SJCRH30 (cell line): Measurements from ENCODE around the gene RFX7. TPM values are rescaled to one million over a fixed set of nuclear protein-coding genes. Genes with fewer than 3 reads are reported as not detected.

Source experiments
- DNase-seq, 2 experiments: peaks; one replicate each; pipeline ENCODE4 v3.0.0-alpha.2; 2015 to 2020
- H3K27ac ChIP-seq: fragments of 250-450 bp; sonication (Bioruptor Pico); 2 replicates; pipeline ENCODE4 v1.5.1; 2020; ENCODE audit warnings: mild to moderate bottlenecking, moderate library complexity
- H3K27me3 ChIP-seq: fragments of 250-450 bp; sonication (Bioruptor Pico); 2 replicates; pipeline ENCODE4 v1.5.1; 2020; ENCODE audit warnings: mild to moderate bottlenecking, moderate library complexity
- H3K36me3 ChIP-seq: fragments of 250-450 bp; sonication (Bioruptor Pico); 2 replicates; pipeline ENCODE4 v1.5.1; 2020; ENCODE audit warnings: mild to moderate bottlenecking, moderate library complexity
- H3K4me1 ChIP-seq: fragments of 250-450 bp; sonication (Bioruptor Pico); 2 replicates; pipeline ENCODE4 v1.5.1; 2020; ENCODE audit warnings: mild to moderate bottlenecking, moderate library complexity
- H3K4me3 ChIP-seq: fragments of 250-450 bp; sonication (Bioruptor Pico); 2 replicates; pipeline ENCODE4 v1.5.1; 2020; ENCODE audit warnings: mild to moderate bottlenecking, moderate library complexity
- H3K9me3 ChIP-seq: fragments of 250-450 bp; sonication (Bioruptor Pico); replicated peaks from 2 replicates; pipeline ENCODE4 v1.5.1; 2020; ENCODE audit warnings: mild to moderate bottlenecking, moderate library complexity
- total RNA-seq: library from RNA; depleted of rRNA; stranded (reverse); fragments of >200 nt; shearing (Covaris generic); gene quantifications from 2 replicates; pipeline ENCODE4 v1.2.3, GENCODE V29; 2014

The RFX7 gene
- total RNA-seq, 1 experiment from 2014 or later: 15.3 TPM

DNA sequence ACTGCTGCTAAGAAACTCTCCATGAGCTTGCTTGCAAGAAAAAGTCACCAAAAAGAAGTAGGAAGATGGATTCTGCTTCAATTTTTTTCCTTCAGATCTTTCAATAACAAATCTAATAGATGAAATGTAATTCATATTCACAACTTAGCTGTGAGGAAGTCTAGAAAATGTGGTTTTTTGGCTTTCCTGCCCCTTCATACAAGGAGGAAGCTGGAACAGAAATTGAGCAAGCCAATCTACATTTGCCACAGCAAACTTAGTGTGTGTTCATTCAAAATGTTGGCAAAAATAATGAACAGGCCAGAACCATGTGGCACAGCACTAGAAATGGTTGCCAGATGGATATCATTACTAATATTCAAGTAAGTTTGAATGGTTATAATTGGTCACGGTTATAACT lies 157.1 kb downstream of the RFX7 start:
- H3K27me3 ChIP-seq: no peaks in the 10 kb centered on the region
- H3K4me1 ChIP-seq: no peaks in the 10 kb centered on the region
- no peak for DNase-seq
- H3K27ac ChIP-seq: no peak overlapping the region
- peaks cover 5% of the 10 kb centered on the region; the same call in 1 of the 2 replicates for H3K36me3 ChIP-seq
- no peaks in the 10 kb centered on the region for H3K9me3 ChIP-seq
- H3K4me3 ChIP-seq: no peak overlapping the region

DNA sequence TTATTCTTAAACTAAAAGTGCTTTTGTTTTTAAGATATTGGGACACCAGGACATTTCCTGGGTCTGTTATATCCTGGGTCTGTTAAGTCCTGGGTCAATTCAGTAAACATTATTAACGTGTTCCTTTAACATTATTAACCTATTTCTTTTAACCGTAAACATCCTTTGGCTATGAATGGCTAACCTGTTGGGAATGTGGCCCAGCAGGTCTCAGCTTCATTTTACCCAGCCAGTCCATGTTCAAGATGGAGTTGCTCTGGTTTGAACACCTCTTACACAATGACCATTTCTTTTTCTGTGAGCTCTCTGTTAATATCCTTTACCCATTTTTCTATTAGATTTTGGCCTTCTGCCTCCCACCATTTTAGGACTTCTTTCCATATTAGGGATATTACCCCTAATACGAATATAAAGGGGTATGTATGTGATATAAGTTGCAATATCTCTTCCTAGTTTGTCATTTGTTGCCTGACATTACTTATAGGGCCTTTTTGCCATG lies 161.4 kb downstream of the RFX7 start:
- H3K27me3 ChIP-seq: no peaks in the 10 kb centered on the region
- H3K4me1 ChIP-seq: no peaks in the 10 kb centered on the region
- no peaks in the 10 kb centered on the region for H3K9me3 ChIP-seq
- no peak for DNase-seq
- H3K36me3 ChIP-seq: no peaks in the 10 kb centered on the region
- no peak overlapping the region for H3K4me3 ChIP-seq
- no peak overlapping the region for H3K27ac ChIP-seq

DNA sequence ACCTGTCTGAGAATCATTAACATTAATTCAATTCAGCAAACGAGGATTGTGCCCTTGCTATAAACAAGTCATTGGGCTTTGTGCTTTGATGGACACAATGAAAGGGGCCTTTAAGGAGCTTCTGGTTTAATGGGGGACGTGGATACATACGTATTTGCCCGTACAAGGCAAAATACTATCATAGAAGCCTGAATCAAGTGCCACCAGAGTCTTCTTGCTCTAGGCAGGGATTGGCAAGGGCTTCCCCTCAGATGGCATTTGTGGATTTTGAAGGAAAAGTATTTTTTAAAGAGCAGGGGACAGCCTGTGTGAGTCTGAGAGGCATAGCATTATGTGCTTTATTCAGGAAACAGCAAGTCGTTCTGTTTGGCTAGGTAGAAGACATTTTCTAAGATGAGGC lies 166.6 kb downstream of the RFX7 start:
- Histone ChIP-seq H3K27ac (no peak overlapping the region), H3K9me3 (no peaks in the 10 kb centered on the region), H3K36me3 (no peaks in the 10 kb centered on the region), H3K4me1 (no peaks in the 10 kb centered on the region), H3K4me3 (no peak overlapping the region), H3K27me3 (no peaks in the 10 kb centered on the region)
- no peak for DNase-seq

DNA sequence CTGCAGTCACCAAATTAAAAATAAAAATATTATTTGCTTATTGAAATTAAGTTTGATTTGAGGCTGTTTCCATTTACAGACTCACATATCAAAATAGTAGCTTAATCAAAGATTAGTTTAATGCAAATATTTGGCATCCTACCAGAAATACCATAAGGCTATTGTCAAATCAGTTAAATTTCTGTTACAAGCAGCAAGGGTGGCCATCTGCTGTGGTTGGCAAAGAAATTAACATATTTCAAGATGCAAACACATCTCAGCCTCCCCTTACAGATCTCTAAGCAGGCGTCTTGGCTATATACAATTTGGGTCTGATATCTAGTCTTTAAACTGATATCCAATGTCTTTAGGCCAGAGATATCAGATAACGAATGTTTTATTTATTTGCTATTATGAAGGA lies 167.0 kb downstream of the RFX7 start:
- H3K4me1 ChIP-seq: no peaks in the 10 kb centered on the region
- H3K4me3 ChIP-seq: no peak overlapping the region
- no peak overlapping the region for H3K27ac ChIP-seq

DNA sequence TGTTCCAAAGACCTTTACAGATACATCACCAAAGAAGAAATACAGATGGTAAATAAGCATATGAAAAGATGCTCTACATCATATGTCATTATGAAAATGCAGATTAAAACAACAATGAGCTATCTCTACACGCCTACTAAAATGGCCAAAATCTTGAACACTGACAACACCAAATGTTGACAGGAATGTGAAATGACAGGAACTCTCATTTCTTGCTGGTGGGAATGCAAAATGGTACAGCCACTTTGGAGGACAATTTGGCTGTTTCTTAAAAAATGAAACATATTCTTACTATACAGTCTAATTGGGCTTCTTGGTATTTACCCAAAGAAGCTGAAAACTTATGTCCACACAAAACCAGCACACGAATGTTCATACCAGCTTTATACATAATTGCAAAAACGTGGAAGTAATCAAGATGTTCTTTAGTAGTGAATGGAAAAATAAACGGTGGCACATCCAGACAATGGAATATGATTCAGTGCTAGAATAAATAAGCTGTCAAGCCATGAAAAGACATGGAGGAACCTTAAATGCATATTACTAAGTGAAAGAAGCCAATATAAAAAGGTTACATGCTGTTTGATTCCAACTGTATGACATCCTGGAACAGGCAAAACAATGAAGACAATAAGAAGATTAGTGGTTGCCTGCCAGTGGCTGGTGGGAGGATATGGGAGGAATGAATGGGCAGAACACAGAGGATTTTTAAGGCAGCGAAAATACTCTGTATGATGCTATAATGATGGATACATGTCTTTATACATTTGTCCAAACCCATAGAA lies 169.0 kb downstream of the RFX7 start:
- no peaks in the 10 kb centered on the region for H3K9me3 ChIP-seq
- H3K27me3 ChIP-seq: no peaks in the 10 kb centered on the region
- H3K4me3 ChIP-seq: no peak overlapping the region
- DNase-seq: no peak
- H3K4me1 ChIP-seq: no peaks in the 10 kb centered on the region
- H3K27ac ChIP-seq: no peak overlapping the region
- no peaks in the 10 kb centered on the region for H3K36me3 ChIP-seq

More for the DNA sequence above, 167.0 kb downstream of the RFX7 start:
- no peaks in the 10 kb centered on the region for H3K27me3 ChIP-seq
- no peak for DNase-seq
- H3K36me3 ChIP-seq: no peaks in the 10 kb centered on the region
- H3K9me3 ChIP-seq: no peaks in the 10 kb centered on the region

DNA sequence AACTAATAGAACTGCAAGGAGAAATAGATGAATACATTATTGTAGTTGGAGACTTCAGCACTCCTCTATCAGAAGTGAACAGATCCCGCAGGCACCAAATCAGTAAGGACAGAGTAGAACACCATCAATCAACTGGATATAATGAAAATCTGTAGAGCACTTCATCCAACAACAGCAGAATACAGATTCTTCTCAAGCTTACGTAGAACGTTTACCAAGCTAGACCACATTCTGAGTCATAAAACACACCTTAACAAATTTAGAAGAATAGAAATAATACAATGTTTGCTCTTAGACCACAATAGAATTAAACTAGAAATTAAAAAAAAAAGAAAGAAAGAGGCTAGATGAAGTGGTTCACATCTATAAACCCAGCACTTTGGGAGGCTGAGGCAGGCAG lies 179.5 kb downstream of the RFX7 start:
- H3K27ac ChIP-seq: no peak overlapping the region
- 0 out of 2 replicates have a peak, but pooled peaks cover 4% of the 10 kb centered on the region for H3K9me3 ChIP-seq
- DNase-seq: no peak
- no peak overlapping the region for H3K4me3 ChIP-seq
- H3K36me3 ChIP-seq: no peaks in the 10 kb centered on the region
- H3K4me1 ChIP-seq: no peaks in the 10 kb centered on the region
- H3K27me3 ChIP-seq: no peaks in the 10 kb centered on the region

DNA sequence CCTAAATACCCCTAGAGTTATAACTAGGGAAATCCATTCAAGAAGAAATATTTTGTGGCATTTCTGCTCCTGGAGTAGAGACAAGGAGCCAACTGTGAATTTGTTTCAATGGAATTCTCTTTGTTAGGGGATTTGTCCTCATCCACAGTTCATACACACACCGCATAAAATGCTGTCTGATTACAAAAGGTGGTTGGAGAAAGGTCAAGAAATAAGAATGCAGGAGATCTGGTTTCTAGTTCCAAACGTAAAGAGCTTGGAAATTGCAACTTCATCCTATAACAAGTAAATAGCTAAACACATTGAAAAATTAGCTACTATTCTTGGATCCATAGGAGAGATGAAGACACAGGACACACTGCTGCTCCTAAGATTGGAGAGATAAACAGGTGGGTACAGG lies 184.0 kb downstream of the RFX7 start:
- no peak for DNase-seq
- H3K36me3 ChIP-seq: no peaks in the 10 kb centered on the region
- no peaks in the 10 kb centered on the region for H3K9me3 ChIP-seq
- H3K4me1 ChIP-seq: no peaks in the 10 kb centered on the region
- no peaks in the 10 kb centered on the region for H3K27me3 ChIP-seq
- no peak overlapping the region for H3K27ac ChIP-seq
- H3K4me3 ChIP-seq: no peak overlapping the region

DNA sequence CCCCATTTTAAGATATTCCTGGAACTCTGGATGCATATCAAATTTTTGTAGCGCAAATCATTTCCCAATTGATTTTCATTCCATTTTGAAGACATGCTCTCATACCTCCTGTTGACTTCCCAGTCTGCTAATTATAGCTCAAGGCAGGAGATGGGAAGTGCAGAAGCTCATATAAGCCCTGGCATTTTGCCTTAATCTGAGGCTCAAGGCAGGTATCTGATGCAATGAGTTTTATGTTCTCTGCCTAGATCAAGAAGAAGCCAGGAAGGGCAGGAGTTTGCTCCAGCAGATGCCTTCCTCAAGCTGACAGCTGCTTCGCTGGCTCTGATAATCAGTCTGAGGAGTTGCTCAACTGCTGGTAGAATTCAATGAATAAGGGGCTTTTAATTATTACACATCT lies 184.7 kb downstream of the RFX7 start:
- no peaks in the 10 kb centered on the region for H3K4me1 ChIP-seq
- DNase-seq: no peak

DNA sequence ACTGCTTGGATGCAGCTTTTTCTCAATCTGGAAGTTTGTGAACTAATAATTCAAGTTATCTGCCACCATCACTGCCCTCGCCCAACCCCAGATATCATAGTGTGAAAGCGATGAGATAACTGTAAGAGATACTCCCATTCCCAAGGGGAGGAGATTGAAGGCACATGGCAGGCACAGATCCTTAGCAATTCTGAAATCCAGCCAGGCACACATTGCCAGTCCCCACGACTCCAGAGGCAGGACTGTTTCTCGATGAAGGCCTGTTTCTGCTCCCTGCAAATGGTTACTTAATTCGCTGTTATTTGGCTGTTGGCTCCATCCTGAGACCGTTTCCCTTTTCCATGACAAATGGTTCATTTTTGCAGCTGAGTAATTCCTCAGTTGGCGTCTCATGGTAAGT lies 187.1 kb downstream of the RFX7 start:
- Histone ChIP-seq H3K9me3 (no peaks in the 10 kb centered on the region), H3K27ac (no peak overlapping the region), H3K4me3 (no peak overlapping the region), H3K27me3 (no peaks in the 10 kb centered on the region), H3K4me1 (no peaks in the 10 kb centered on the region), H3K36me3 (no peaks in the 10 kb centered on the region)
- DNase-seq: no peak

More for the DNA sequence above, 184.7 kb downstream of the RFX7 start:
- Histone ChIP-seq H3K27ac (no peak overlapping the region), H3K4me3 (no peak overlapping the region), H3K9me3 (no peaks in the 10 kb centered on the region), H3K27me3 (no peaks in the 10 kb centered on the region), H3K36me3 (no peaks in the 10 kb centered on the region)

DNA sequence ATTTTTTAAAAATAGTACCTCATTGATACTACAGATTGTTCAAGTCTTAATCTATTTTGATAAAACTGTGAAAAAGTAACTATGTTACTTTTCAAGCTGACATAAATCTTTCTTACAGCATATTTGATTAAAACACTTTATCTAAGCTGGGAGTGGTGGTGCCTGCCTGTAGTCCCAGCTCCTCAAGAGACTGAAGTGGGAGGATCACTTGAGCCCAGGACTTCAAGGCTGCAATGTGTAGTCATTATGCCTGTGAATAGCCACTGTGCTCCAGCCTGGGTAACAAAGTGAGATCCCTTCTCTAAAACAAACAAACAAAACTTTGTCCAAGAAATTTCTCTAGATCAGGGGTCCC lies 190.7 kb downstream of the RFX7 start:
- Histone ChIP-seq H3K9me3 (no peaks in the 10 kb centered on the region; the same call in 1 of the 2 replicates), H3K27me3 (no peaks in the 10 kb centered on the region), H3K4me1 (no peaks in the 10 kb centered on the region), H3K27ac (no peak overlapping the region), H3K4me3 (no peak overlapping the region), H3K36me3 (no peaks in the 10 kb centered on the region)
- DNase-seq: no peak

DNA sequence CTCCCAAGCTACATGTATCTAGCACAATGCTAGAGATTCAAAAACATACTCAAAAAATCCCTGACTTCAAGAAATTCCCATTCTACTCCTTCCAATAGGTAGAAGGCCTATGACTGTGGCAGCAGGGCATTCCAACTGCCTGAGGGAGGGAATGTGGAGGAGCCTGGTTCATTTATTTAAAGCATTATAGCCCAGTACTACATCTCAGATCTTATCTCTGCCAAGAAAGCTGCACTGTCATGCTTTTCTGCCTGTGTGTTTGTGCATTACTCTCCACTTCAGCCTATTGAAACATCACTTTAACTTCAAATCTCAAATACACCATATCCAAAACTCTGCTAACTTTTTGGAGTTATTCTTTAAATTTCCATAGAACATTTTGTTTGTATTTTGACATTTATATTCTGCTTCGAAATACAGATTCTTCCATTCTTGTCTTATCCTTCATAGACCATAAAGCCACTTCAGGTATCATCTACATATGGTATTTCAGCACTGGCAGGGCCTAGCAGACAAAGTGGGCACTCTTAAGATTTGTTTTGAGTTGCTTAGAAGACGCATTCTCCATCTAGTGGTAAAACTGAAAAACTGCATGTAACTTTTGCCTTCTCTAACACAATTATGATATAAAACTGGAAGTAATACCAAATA lies 191.2 kb downstream of the RFX7 start:
- no peaks in the 10 kb centered on the region for H3K27me3 ChIP-seq
- H3K36me3 ChIP-seq: no peaks in the 10 kb centered on the region
- DNase-seq: peak in 1 of 2 experiments; percentile 61
- no peak overlapping the region for H3K27ac ChIP-seq
- H3K9me3 ChIP-seq: no peaks in the 10 kb centered on the region; the same call in 1 of the 2 replicates
- H3K4me3 ChIP-seq: no peak overlapping the region
- H3K4me1 ChIP-seq: no peaks in the 10 kb centered on the region

DNA sequence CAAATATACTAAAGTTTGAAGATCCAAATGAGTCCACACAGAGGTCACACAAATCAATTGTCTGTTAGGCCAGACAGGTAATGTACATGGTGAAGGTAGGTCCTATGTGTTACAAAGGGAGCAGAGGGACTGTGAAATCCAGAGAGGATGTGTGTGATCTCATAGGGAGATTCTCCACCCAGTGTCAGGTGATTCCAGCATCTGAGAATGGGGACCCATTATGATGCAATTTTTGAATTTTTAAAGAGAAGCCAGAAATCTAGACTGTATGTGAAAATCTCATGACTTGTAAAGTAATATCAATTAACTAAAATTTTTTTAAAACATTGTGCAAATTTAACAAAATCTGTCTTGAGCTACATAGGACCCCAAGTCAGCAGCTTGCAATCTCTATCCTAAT lies 192.0 kb downstream of the RFX7 start:
- no peaks in the 10 kb centered on the region for H3K36me3 ChIP-seq
- H3K27ac ChIP-seq: no peak overlapping the region
- H3K27me3 ChIP-seq: no peaks in the 10 kb centered on the region
- no peaks in the 10 kb centered on the region for H3K4me1 ChIP-seq
- H3K9me3 ChIP-seq: no peaks in the 10 kb centered on the region; the same call in 1 of the 2 replicates
- no peak for DNase-seq
- H3K4me3 ChIP-seq: no peak overlapping the region

DNA sequence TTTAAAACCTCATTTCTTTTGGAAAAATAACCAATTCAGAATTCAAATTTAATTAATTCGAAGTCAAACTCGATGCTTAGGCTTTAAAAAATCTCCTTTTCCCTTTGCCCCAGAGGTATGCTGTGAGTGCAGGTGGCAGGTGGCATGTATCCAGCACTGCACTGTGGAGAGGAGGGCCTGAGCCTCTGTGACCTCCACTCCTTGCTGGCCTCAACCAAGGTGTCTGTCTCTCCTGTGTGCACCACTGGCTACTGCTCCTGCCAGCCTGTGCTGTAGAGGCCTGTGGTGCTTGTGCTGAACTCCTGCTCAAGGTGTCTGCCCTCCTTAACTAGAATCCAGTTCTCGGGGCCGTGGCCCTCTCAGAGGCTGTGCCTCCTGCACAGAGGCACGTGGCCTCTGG lies 194.1 kb downstream of the RFX7 start:
- no peak for DNase-seq
- no peaks in the 10 kb centered on the region; the same call in 1 of the 2 replicates for H3K9me3 ChIP-seq
- H3K4me3 ChIP-seq: no peak overlapping the region
- H3K27ac ChIP-seq: no peak overlapping the region
- H3K36me3 ChIP-seq: no peaks in the 10 kb centered on the region
- no peaks in the 10 kb centered on the region for H3K4me1 ChIP-seq
- H3K27me3 ChIP-seq: no peaks in the 10 kb centered on the region

DNA sequence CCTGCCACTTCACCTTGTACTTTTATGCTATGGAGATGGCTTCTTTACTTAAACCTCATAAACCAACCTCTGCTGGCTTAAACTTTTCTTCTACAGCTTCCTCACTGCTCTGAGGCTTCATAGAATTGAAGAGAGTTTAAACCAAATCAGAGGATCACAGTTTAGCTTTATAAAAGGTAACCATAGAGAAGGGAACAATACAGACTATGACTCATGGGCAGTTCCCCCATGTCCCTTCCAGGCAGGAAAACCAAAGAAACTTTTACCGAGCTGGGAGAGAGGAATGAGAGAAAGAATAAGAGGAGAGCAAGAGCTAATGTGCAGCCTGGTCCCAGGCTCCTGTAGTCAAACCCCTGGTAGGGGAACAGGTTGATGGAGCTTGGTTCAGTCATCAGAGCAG lies 196.3 kb downstream of the RFX7 start:
- no peaks in the 10 kb centered on the region; the same call in 1 of the 2 replicates for H3K9me3 ChIP-seq
- no peak overlapping the region for H3K27ac ChIP-seq
- DNase-seq: no peak
- peaks cover 9% of the 10 kb centered on the region for H3K4me1 ChIP-seq
- H3K27me3 ChIP-seq: no peaks in the 10 kb centered on the region
- no peaks in the 10 kb centered on the region for H3K36me3 ChIP-seq
- no peak overlapping the region for H3K4me3 ChIP-seq

DNA sequence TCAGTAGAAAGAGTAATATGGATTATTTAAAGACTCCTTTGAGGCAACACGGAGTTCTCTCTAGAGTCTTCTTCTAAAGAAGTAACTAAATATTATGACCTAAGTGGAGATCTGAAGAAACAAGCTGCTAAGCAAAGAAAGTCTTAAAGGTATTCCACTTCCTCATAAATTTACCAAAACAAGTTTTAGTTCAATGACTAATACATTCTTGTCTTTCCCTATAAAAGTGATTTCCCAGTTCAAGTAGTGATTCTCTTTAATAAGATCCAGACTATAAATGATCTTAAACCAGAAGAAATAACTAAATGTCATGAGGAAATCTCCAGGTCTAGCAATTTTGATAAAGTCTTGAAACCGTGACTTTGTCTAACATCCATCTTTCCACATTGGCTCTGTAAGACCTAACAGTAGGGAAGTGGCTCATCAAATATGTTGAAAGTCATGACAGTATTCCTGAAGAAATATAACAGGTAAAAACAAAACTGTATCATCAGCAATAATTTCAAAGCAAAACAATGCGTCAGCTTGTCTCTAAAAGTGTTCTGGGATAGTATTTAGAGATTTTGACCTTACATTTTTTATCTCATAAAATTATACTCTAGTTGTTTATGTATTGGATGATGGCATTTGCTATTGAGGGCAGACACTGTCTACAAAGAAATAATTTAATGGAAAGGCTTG lies 198.5 kb downstream of the RFX7 start:
- Histone ChIP-seq H3K9me3 (no peaks in the 10 kb centered on the region), H3K27me3 (no peaks in the 10 kb centered on the region), H3K27ac (no peak overlapping the region), H3K4me3 (no peak overlapping the region), H3K4me1 (peaks cover 23% of the 10 kb centered on the region), H3K36me3 (no peaks in the 10 kb centered on the region)
- DNase-seq: no peak
